ENCODE results near the gene SRRM1. TPM values are rescaled to one million over a fixed set of nuclear protein-coding genes. Genes with fewer than 3 reads are reported as not detected.

SRRM1 gene
- total RNA-seq, 4 donors from 2014 or later, result 73.0 to 323 (median 97.0) TPM

DNA sequence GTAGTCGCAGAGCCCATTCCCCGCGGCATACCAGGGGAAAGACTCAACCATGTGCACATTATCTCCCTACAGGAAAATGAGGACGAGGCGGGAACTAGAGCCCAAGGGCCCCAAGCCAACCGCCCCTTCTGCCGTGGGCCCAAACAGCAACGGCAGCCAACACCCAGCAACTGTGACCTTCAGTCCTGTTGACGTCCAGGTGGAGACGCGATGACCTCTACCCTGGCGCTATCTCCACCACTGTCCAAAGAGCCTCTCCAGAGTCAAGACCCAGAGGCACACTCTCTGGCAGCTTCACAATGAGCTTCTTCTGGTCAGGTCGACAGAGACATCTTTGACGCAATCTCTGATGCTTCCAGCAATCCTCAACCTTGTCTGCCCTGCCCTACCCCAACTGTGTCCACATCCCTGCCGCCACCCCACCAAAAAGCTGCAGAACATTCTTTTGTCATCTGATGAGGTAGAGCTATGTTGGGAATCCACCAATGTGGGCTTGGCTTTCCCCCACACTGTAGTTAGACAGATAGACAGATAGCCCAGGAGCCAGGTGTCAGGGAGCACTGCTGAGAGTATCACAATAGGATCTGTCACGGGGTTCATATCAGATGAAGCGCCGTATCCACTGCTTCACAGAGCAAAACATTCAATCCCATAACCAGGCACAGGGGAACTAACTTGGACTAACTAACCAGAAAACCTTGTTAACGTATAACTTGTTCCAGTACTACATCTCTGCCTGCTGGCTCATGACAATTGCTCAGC, 37.4 kb upstream of the SRRM1 start:
- Histone ChIP-seq H3K9me3 (no peaks in the 10 kb centered on the region), H3K4me1 (no peaks in the 10 kb centered on the region), H3K27ac (no peak overlapping the region), H3K4me3 (no peak overlapping the region), H3K27me3 (peaks cover 1% of the 10 kb centered on the region), H3K36me3 (no peaks in the 10 kb centered on the region)
- no peak for TF ChIP-seq POLR2AphosphoS5 (IDR thresholded peaks at IDR 0.05)
- TF ChIP-seq EP300 (IDR thresholded peaks at IDR 0.05), result no peak
- TF ChIP-seq CTCF (IDR thresholded peaks at IDR 0.05), result no peak
- TF ChIP-seq POLR2A (IDR thresholded peaks at IDR 0.05), result no peak
- DNase-seq (ENCODE audit: low spot score in 2 of 2), result no peak
- WGBS, result 90% methylated on average over 17 of the region's 19 CpGs

DNA sequence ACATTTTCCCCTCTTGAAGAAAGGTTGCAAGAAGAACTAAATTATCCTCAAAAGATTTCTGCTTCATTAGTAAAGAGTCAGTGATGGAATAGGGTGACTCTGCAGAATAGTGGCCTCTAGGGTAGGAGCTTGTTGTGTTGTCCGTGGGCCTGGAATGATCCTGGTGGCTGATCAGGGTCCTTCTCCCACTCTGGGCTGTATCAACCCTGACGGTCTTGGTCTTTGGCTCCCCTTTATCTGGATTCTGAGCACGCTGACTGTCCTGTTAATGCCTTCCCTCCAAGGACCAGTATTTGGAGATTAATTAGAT, 36.9 kb upstream of the SRRM1 start:
- 77% methylated on average over 3 of the region's 3 CpGs for WGBS
- Histone ChIP-seq H3K27me3 (no peaks in the 10 kb centered on the region), H3K4me3 (no peak overlapping the region), H3K27ac (no peak overlapping the region), H3K9me3 (no peaks in the 10 kb centered on the region), H3K36me3 (no peaks in the 10 kb centered on the region), H3K4me1 (no peaks in the 10 kb centered on the region)
- no peak for DNase-seq (ENCODE audit: low spot score in 2 of 2)
- no peak for TF ChIP-seq POLR2A (IDR thresholded peaks at IDR 0.05)
- no peak for TF ChIP-seq POLR2AphosphoS5 (IDR thresholded peaks at IDR 0.05)
- TF ChIP-seq EP300 (IDR thresholded peaks at IDR 0.05), result no peak
- TF ChIP-seq CTCF (IDR thresholded peaks at IDR 0.05), result no peak

DNA sequence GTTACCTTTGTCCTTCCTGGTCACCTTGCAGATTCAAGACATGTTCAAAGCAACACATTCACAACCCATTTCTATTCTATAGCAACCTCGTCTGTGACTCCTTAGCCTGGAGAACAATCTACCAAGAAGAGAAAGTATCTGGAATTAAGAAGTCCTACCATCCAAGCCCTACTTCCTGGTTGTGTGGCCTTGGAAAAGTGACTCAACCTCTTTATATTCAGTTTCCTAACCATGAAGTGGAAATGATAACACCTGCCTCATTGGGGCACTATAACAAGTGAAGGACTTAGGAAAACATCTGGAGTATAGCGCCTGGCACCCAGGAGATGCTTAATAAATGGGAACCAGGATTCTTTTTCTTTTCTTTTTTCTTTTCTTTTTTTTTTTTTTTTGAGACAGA, 36.5 kb upstream of the SRRM1 start:
- no peak for DNase-seq (ENCODE audit: low spot score in 2 of 2)
- H3K4me1 ChIP-seq, result no peaks in the 10 kb centered on the region
- TF ChIP-seq CTCF (IDR thresholded peaks at IDR 0.05), result no peak
- no peak for TF ChIP-seq POLR2AphosphoS5 (IDR thresholded peaks at IDR 0.05)
- no peak for TF ChIP-seq POLR2A (IDR thresholded peaks at IDR 0.05)
- TF ChIP-seq EP300 (IDR thresholded peaks at IDR 0.05), result no peak
- no peaks in the 10 kb centered on the region for H3K9me3 ChIP-seq
- no peaks in the 10 kb centered on the region for H3K27me3 ChIP-seq
- WGBS, result 88% methylated on average over 2 of the region's 2 CpGs
- H3K4me3 ChIP-seq, result no peak overlapping the region
- no peak overlapping the region for H3K27ac ChIP-seq
- H3K36me3 ChIP-seq, result no peaks in the 10 kb centered on the region

DNA sequence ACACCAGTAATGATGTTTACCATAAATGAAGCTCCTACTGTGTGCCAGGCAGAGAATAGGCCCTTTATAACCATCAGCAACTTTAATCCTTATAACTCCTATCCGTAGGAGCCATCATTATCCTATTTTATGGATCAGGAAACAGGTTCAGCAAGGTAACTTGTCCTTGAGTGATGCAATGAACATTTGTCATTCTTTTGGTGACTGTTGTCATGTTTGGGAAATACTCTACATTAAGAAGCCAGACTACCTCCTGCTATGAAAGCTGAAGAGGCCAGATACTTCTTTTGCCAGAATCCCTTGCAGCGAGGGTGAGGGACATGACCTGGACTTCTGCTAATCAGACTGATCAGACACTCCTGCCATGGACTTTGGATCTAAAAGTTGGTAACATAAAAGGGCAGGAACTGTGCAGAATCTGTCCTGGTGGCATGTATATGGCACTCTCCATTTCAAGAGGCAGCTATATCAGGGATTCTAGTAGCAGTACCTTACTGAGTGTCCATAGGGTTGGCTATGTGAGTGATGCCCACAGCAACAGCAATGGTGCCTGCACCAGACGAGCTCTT, 33.1 kb upstream of the SRRM1 start:
- no peaks in the 10 kb centered on the region for H3K27me3 ChIP-seq
- no peaks in the 10 kb centered on the region for H3K4me1 ChIP-seq
- no peaks in the 10 kb centered on the region for H3K9me3 ChIP-seq
- DNase-seq (ENCODE audit: low spot score in 2 of 2), result no peak
- H3K4me3 ChIP-seq, result no peak overlapping the region
- no peaks in the 10 kb centered on the region for H3K36me3 ChIP-seq
- WGBS, result 50% methylated on average over 2 of the region's 3 CpGs
- no peak overlapping the region for H3K27ac ChIP-seq
- TF ChIP-seq CTCF (IDR thresholded peaks at IDR 0.05) (no peak), EP300 (IDR thresholded peaks at IDR 0.05) (no peak), POLR2AphosphoS5 (IDR thresholded peaks at IDR 0.05) (no peak), POLR2A (IDR thresholded peaks at IDR 0.05) (no peak)

- Histone ChIP-seq H3K27ac (peak overlapping the region; percentile 29), H3K36me3 (no peaks in the 10 kb centered on the region), H3K27me3 (peaks cover 4% of the 10 kb centered on the region), H3K4me3 (no peak overlapping the region), H3K4me1 (no peaks in the 10 kb centered on the region), H3K9me3 (no peaks in the 10 kb centered on the region)
- 67% methylated on average over 5 of the region's 5 CpGs for WGBS
- no peak for DNase-seq (ENCODE audit: low spot score in 2 of 2)
- TF ChIP-seq EP300 (IDR thresholded peaks at IDR 0.05) (no peak), POLR2AphosphoS5 (IDR thresholded peaks at IDR 0.05) (no peak), CTCF (IDR thresholded peaks at IDR 0.05) (no peak), POLR2A (IDR thresholded peaks at IDR 0.05) (no peak)
Observed at GRCh38 chr1:24619376-24619775, 23.7 kb upstream of the SRRM1 start.
